Prostate gland (tissue), 2 donors: ENCODE results near the gene ITPR1.

Experiments
- CTCF ChIP-seq, 4 experiments: fragments of 200-600 bp in 2 of 4; fragments of 450-650 bp in 2 of 4; sonication (generic) in 2 of 4; IDR thresholded peaks; 1 replicate in 3 of 4; 2 replicates in 1 of 4; pipeline ENCODE4 v1.5.1; 2016 to 2019; ENCODE audit warnings: antibody characterized with exemption in 4 of 4, mild to moderate bottlenecking in 2 of 4, moderate library complexity in 2 of 4
- POLR2A ChIP-seq: fragments of 450-650 bp; IDR thresholded peaks from one replicate; pipeline ENCODE4 v1.6.1; 2016; ENCODE audit warnings: antibody characterized with exemption, mild to moderate bottlenecking
- POLR2AphosphoS5 ChIP-seq: sonication (generic); formaldehyde crosslinking; IDR thresholded peaks from one replicate; pipeline ENCODE4 v1.6.1; 2017; ENCODE audit warnings: antibody characterized with exemption

GRCh38 chr3:4841776-4842440 lies 348.8 kb downstream of the ITPR1 start:
- no peak for TF ChIP-seq CTCF (IDR thresholded peaks at IDR 0.05)
- TF ChIP-seq POLR2AphosphoS5: no peak
- no peak for TF ChIP-seq POLR2A
